HG03039 (cell line): Measurements from ENCODE around the gene NAT9.

ENCODE experiments used
- ATAC-seq: cut with Tn5 transposase; IDR thresholded peaks from one replicate; pipeline ENCODE4 v1.9.1; 2021; ENCODE audit warnings: mild to moderate bottlenecking, moderate library complexity; ENCODE audit not compliant: unreplicated experiment

The NAT9 gene

DNA sequence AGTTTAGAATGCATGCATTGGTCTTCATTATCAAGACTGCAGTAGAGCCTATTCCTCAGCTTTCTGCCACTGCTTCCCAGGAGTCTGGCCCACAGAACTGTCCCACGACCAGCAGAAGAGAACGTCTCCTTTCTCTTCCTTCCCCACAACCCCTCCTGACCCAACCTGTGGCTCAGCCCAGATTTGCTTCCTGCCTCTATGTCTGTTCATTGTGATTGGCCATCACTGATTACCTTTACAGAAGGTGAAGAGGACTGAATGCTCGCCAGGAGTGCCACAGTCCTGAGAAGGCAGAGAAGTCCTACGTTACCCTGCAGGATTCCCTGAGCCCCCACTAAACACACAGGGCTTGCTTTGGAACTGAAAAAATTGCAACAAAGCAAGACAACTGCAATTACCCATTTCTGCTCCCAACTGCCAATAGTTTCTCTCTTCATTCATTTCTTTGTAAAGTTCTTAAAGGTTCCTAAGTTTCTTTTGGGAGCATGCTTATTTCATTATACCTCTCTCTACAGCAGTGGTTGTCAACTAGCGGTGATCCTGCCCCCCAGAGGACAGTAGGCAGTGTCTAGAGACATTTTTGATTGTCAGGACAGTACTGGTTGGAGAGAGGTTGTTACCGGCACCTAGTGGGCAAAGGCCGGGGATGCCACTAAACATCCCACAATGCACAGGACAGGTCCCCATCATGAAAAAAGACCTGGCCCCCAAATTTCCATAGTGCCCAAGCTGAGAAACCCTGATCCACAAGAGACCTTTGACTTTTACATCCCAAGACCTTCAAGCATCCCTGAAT is 4.5 kb upstream of the NAT9 start:
- ATAC-seq = no peak

DNA sequence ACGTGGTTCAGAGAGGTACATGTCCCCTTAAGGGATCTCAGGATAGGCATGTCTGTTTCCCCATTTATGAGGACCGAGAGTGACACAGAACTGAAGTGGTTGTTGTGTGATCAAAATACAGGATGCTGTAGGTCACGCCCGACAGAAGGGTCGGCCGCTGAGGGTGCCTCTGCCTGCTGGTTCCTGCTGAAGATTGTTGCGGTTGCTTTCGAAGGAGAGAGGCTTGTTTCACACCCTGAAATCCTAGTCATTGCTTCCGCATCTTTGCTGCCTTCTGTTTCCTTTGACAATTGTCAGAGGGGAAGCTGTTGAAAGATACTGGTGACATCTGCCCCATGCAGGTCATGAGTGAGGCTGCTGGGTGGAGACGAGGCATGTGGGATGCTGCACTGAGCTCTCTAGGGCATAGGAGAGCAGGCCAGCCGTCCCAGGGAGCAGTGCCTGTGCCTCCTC is 3.8 kb upstream of the NAT9 start:
- ATAC-seq = no peak

DNA sequence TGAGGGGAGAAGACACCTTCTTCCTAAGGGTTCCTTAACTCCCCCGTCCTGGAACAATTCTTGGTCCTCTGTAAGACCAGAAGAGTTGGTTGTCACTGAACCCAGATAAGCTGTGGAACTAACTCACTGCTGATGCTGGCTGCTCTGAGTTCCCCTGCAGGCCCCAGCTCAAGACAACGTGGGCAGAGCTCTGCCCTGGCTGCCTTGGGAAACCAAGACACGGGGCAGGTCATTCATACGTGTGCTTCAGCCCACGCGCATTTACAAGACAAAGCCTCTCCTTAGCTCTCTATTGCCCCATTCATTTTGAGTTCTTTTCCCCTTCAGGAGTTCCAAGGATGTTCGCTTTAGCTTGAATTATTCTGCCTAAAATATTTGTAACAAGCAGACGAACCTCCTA is 3.4 kb upstream of the NAT9 start:
- no peak for ATAC-seq

- ATAC-seq = no peak
Observed at GRCh38 chr17:74778960-74779359, 2.8 kb upstream of the NAT9 start.

DNA sequence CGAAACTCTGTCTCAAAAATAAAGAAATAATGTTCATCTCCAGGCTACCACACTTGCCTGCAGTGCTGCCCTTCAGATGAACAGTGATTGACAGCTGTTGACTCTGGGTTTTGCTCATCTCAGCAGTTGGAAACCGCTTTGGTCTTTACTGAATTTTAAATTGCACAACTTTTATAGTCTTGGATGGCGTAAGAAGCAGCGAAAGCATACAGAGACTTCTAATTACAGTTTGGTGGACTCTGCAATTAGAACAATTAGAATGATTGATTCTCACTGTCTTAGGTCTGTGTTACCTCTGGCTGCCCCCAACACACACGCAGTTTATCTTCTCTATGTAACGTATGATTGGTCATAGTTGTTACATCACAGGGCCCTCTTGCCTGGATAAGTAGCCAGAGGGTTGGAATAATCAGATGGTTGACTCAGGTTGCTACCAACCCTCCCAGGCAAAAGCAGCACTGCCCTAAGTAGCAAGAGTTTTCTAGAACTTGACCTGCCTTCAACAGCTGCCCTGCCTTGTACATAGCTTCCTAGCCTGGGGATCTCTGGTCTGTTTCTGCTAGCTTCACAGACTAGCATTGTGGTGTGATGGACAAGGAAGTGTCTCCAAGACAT is 1.9 kb upstream of the NAT9 start:
- no peak for ATAC-seq

DNA sequence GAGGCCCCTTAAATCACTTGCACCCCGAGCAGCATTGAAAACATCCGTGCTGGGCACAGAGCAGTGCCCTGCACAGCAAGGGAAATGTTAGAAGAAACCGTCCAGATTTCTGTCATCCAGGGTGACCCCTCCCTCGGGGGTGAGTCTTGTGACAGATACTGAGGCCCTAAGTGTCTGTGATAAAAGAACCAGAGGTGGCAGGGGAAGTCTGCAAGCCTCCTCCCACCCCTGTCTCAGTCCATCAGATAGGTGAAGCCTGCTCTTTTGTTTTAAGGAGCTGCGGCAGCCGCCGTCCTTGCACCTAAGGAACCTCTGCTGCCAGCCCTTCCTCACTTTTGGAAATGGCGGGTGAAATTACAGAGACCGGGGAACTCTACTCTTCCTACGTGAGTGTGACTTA is 845 bp upstream of the NAT9 start:
- ATAC-seq = no peak

- no peak for ATAC-seq
Observed at GRCh38 chr17:74775409-74776043, 619 bp downstream of the NAT9 start.

DNA sequence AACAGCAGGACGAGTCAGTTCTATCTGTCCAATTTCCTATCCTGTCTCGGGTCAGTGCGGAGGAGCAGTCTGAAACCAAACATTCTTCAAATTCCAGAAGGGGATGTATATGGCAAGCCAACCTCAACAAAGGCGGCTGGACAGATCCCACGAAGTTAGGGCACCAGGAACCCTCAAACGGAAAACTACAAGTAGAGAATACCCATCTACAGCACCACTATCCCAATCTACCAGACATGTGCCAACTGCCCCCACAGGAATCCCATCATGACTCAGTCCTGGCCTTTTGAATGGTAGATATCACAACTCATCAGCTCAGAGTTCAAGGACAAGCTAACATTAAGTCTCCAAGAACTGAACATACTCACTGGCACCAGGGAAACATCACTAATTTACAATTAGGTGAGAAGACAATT is 2.3 kb downstream of the NAT9 start:
- ATAC-seq = no peak

- no peak for ATAC-seq
Observed at GRCh38 chr17:74773414-74773813, 2.7 kb downstream of the NAT9 start.

DNA sequence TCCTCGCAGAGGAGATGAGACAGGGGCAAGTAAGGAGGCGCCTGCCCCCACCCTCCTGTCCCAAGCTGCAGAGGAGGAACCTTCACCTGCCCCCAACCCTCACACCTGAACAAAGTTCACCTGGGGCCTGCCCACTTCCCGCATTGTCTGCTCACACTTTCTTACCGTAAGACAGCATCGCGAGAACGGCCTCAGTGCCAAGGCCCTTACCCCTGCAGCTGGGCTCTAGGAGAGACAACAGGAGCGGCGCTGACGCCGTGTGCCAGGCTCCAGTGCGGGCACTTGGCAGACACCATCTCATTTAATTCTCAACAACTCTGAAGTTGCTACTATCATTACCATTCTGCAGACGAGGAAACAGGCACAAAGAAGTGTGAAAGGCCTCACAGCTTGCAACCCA is 4.1 kb downstream of the NAT9 start:
- ATAC-seq = no peak

- ATAC-seq = no peak
Observed at GRCh38 chr17:74771319-74771914, 4.7 kb downstream of the NAT9 start.

DNA sequence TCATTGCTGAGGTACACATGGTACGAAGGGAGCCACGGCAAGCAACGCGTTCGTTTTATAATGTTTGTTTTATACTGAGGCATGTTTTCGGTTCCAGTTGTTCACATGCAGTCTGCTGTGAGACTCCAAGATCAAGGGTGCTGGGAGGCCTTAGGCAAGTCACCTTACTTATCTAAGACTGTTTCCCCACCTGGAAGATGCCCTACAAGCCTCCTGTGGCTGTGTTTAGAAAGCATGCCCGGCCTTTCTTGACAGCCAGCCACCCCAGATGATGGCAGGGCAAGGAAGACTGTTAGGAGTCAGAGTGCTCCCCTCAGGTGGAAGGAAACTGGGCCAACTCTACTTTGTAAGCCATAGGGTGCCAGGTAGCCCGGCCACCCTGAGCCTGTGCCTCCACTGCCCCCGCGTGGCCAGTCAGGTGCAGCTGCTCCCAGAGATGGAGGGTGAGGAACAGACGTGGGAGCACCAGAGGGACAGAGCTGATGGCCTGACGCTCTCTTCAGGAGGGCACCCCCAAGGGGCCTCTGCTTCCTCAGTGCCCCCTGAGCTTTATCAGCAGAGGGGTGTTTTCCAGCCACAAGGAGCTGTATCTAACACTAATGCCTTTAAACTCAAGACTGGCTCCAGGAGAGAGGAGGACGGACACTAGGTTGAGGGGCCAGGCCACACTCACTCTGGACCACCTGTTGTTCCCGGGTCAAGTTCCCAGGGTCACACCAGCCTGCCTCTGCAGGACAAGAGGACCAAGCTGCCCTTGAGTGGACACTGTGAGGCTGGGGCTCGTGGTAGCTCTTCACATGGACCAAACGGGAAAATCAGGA is 5.4 kb downstream of the NAT9 start:
- no peak for ATAC-seq

DNA sequence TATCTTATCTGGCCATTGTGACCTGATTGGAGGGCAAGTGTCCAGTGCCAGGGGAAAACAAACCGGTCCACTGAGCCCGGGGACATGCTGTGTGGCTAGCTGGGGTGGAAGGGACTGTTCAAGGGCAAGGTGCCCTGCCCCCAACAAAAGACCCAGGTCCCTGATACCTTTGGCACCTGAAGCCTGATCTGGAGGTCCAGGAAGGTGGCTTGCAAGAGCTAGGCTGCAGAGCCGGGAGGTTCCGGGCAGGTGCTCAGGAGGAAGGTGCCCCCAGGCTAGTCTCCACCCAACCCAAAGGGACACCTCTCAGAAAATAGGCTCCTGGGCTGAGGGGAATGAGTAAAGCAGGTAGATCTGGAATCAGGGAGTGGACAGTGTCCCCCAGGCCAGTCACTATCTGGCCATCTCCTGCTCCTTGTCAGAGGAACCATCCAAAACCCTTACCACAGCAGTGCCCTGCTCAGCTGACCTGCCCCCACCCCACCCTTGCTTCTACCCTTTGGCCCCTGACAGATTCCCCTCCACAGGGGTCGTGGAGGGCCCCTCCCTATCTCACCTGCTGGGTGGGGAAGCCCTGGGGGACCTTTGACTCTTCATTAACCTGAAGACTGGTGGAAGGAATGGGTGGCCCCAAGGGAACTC is 6.2 kb downstream of the NAT9 start:
- ATAC-seq = no peak

DNA sequence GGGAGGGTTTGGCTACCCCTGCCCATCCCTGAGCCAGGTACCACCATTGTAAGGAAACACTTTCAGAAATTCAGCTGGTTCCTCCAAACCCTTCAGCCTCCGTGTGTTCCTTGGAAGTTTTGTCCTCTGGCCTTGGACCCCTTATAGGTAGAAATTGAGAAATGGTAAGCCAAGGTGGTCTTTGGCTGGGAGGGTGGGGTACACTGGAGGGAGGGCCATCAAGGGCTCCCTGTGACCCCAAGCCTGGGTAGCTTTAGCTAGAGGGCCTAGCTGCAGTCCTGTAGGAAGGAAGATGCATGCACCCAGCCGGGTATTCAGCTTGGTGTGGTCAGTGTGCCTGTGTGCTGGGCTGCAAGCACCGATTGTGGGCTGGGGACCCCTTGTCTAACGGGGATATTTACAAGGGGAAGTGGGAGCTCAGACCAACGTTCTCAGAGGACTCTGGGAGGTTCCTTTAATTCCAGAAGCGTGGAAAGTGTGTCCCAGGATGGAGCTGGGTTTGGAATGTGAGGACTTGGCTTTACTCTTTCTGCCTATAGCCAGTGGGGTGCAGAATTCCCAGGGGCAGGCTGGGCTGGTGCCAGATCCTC is 6.8 kb downstream of the NAT9 start:
- ATAC-seq = no peak

GRCh38 chr17:74768763-74769114 is 7.4 kb downstream of the NAT9 start:
- no peak for ATAC-seq

DNA sequence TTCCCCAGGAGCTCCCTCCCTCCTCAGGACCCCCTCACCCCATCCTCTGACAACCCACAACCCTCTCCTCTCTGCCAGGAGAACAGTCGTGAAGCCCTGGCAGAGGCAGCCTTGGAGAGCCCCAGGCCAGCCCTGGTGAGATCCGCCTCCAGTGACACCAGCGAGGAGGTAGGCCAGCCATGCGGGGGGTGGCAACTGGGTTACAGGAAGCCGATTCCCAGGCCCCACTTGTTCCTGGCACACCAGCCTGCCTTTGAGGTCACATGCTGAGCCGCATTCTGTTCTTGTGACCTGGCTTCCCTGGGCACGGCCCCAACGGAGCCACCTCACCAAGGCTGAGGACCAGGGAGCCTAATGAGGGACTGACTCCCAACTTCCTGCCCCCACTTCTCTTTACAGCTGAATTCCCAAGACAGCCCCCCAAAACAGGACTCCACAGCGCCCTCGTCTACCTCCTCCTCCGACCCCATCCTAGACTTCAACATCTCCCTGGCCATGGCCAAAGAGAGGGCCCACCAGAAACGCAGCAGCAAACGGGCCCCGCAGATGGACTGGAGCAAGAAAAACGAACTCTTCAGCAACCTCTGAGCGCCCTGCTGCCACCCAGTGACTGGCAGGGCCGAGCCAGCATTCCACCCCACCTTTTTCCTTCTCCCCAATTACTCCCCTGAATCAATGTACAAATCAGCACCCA is 7.9 kb downstream of the NAT9 start:
- ATAC-seq = no peak

DNA sequence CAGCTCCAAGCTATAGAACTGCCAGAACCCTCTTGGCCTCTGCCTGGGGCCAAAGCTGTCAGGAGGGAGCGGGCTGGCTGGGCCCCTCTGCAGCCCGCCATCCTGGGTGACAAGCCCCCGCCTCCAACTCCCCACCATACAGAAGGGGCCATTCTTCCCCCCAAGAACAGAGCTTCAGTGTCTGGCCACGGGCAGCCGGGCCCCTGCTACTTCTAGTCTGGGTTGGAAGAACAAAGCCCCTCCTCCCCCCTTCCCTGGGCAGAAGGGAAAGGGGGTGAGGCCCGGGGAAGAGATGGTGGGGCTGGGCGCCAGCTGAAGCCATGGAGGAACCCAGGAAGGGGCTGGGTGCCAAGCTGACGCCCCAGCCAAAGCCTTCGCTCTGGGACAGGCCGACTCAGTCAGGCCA is 9.0 kb downstream of the NAT9 start:
- ATAC-seq = no peak

DNA sequence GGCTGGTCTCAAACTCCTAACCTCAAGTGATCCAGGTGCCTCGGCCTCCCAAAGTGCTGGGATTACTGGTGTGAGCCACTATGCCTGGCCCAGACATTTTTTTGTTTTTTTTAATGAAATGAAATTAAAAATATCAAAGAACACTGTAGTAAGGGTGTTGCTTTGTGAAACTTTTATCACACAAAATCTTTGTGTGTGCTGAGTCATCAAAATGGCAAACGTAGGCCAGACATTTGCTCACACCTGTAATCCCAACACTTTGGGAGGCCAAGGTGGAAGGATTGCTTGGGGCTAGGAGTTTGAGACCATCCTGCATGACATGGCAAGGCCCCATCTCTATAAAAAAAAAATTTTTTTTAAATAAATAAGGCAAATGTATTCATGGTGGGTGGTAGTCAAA is 9.7 kb downstream of the NAT9 start:
- no peak for ATAC-seq

DNA sequence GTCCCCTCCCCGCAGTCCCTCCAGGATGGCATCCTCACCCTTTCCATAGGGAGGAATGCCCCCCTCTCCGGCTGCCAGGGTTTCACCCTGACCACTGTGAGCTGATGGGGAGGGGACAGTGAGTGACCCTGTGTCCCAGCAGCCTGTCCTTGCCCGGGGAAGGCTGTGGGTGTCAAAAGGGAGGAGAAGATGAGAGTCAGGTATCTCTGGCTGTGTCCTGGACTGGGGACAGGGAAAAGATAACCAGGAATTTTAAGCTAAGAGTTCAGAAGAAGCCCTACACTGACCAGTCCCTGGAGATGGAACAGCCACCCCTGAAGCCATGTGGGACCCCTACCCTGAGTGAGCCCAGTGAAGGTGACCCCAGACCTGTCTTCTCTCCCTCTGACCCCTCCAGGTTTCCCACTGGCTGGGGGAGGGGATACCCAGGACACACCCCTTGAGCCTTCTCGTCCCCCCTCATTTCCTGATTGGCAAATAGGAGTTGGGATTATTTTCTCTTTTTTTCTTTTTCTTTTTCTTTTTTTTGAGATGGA is 11.3 kb downstream of the NAT9 start:
- no peak for ATAC-seq
